Measurements from ENCODE around the gene OTUB1. TPM values are rescaled to one million over a fixed set of nuclear protein-coding genes. Genes with fewer than 3 reads are reported as not detected.

Gene OTUB1
- total and polyA plus RNA-seq, 2 experiments from 2014 or later, result 49.9 to 152 TPM

GRCh38 chr11:63999349-64000025 lies 13.2 kb downstream of the OTUB1 start:
- Histone ChIP-seq H2AFZ (no peak overlapping the region), H3K27me3 (no peaks in the 10 kb centered on the region), H3K27ac (no peak overlapping the region), H3K36me3 (replicated peaks; ENCODE audit: insufficient read depth, low read depth) (no peaks in the 10 kb centered on the region), H4K20me1 (ENCODE audit: insufficient read depth, poor library complexity, severe bottlenecking) (peaks cover 21% of the 10 kb centered on the region), H3K9me2 (replicated peaks; ENCODE audit: insufficient read depth) (no peaks in the 10 kb centered on the region), H3K79me2 (no peaks in the 10 kb centered on the region), H3K9me3 (ENCODE audit: low read depth) (no peaks in the 10 kb centered on the region), H3K4me3 (no peak overlapping the region), H3K4me2 (peak overlapping the region; percentile 90), H3K4me1 (ENCODE audit: insufficient read depth) (peaks cover 34% of the 10 kb centered on the region)
- TF ChIP-seq CTCF (IDR thresholded peaks at IDR 0.05; ENCODE audit: poor library complexity), result no peak
- no peak for TF ChIP-seq EZH2phosphoT487 (IDR thresholded peaks at IDR 0.05; ENCODE audit: low read depth, severe bottlenecking, unreplicated experiment)
- TF ChIP-seq EZH2 (IDR thresholded peaks at IDR 0.05; ENCODE audit: borderline replicate concordance), result no peak
- peak; percentile 88 for DNase-seq (ENCODE audit: low spot score)
- 4% methylated on average over 5 of the region's 59 CpGs for WGBS (ENCODE audit: low lambda C conversion rate, missing lambda C conversion rate)

GRCh38 chr11:64000026-64000739 lies 13.9 kb downstream of the OTUB1 start:
- Histone ChIP-seq H3K4me2 (peak overlapping the region; percentile 90), H3K4me3 (no peak overlapping the region), H3K27ac (no peak overlapping the region), H3K9me3 (ENCODE audit: low read depth) (no peaks in the 10 kb centered on the region), H3K36me3 (replicated peaks; ENCODE audit: insufficient read depth, low read depth) (no peaks in the 10 kb centered on the region), H3K79me2 (no peaks in the 10 kb centered on the region), H4K20me1 (ENCODE audit: insufficient read depth, poor library complexity, severe bottlenecking) (peaks cover 19% of the 10 kb centered on the region), H2AFZ (no peak overlapping the region), H3K9me2 (replicated peaks; ENCODE audit: insufficient read depth) (no peaks in the 10 kb centered on the region), H3K27me3 (no peaks in the 10 kb centered on the region), H3K4me1 (ENCODE audit: insufficient read depth) (peaks cover 34% of the 10 kb centered on the region)
- 5% methylated on average over 20 of the region's 67 CpGs for WGBS (ENCODE audit: low lambda C conversion rate, missing lambda C conversion rate)
- peak; percentile 93 for DNase-seq (ENCODE audit: low spot score)
- TF ChIP-seq EZH2 (IDR thresholded peaks at IDR 0.05; ENCODE audit: borderline replicate concordance), result no peak
- peak; percentile 79 for TF ChIP-seq CTCF (IDR thresholded peaks at IDR 0.05; ENCODE audit: poor library complexity)

- Histone ChIP-seq H3K4me3 (no peak overlapping the region), H4K20me1 (ENCODE audit: insufficient read depth, poor library complexity, severe bottlenecking) (peaks cover 19% of the 10 kb centered on the region), H3K36me3 (replicated peaks; ENCODE audit: insufficient read depth, low read depth) (no peaks in the 10 kb centered on the region), H3K4me1 (ENCODE audit: insufficient read depth) (peaks cover 34% of the 10 kb centered on the region), H2AFZ (no peak overlapping the region), H3K9me2 (replicated peaks; ENCODE audit: insufficient read depth) (no peaks in the 10 kb centered on the region), H3K79me2 (no peaks in the 10 kb centered on the region), H3K9me3 (ENCODE audit: low read depth) (no peaks in the 10 kb centered on the region), H3K4me2 (peak overlapping the region; percentile 90), H3K27ac (no peak overlapping the region), H3K27me3 (no peaks in the 10 kb centered on the region)
- whole genome bisulfite sequencing (ENCODE audit: low lambda C conversion rate, missing lambda C conversion rate), result 57% methylated on average over 51 of the region's 60 CpGs
- TF ChIP-seq CTCF (IDR thresholded peaks at IDR 0.05; ENCODE audit: poor library complexity) (no peak), EZH2 (IDR thresholded peaks at IDR 0.05; ENCODE audit: borderline replicate concordance) (no peak), EZH2phosphoT487 (IDR thresholded peaks at IDR 0.05; ENCODE audit: low read depth, severe bottlenecking, unreplicated experiment) (no peak)
- DNase-seq (ENCODE audit: low spot score), result no peak
These were observed 14.7 kb downstream of the OTUB1 start for GRCh38 chr11:64000740-64001483.
